Gastrocnemius medialis (tissue), 4 donors: Measurements from ENCODE around the gene AMBRA1. TPM values are rescaled to one million over a fixed set of nuclear protein-coding genes. Genes with fewer than 3 reads are reported as not detected.

Source experiments
- ATAC-seq, 2 donors: fragments of 150-250 bp; one replicate each; pipeline ENCODE4 v1.9.1; 2016
- DNase-seq, 2 donors: peaks; one replicate each; pipeline ENCODE4 v3.0.0-alpha.2; 2019
- H3K27ac ChIP-seq, 4 donors: fragments of 200-600 bp; sonication (generic); 1 replicate in 1 of 4; 2 replicates in 3 of 4; pipeline ENCODE4 v1.5.1; 2016 to 2018; ENCODE audit warnings: mild to moderate bottlenecking in 2 of 4, moderate library complexity in 1 of 4
- H3K27me3 ChIP-seq, 3 donors: fragments of 200-600 bp; sonication (generic) in 2 of 3; 1 replicate in 1 of 3; 2 replicates in 2 of 3; pipeline versions ENCODE4 v1.5.1 to v1.6.0; 2016 to 2019; ENCODE audit warnings: mild to moderate bottlenecking in 1 of 3, moderate library complexity in 1 of 3
- H3K36me3 ChIP-seq, 2 donors: fragments of 200-600 bp; sonication (generic) in 1 of 2; one replicate each; pipeline ENCODE4 v1.5.1; 2017 to 2018
- H3K4me1 ChIP-seq, 2 donors: fragments of 200-600 bp; sonication (generic) in 1 of 2; one replicate each; pipeline ENCODE4 v1.5.1; 2016 to 2017; ENCODE audit warnings: mild to moderate bottlenecking in 2 of 2
- H3K4me3 ChIP-seq, 4 donors: fragments of 200-600 bp; sonication (generic) in 3 of 4; 1 replicate in 1 of 4; 2 replicates in 3 of 4; pipeline ENCODE4 v1.5.1; 2016 to 2019; ENCODE audit warnings: mild to moderate bottlenecking in 2 of 4
- H3K9me3 ChIP-seq, 3 donors: fragments of 200-600 bp; sonication (generic) in 2 of 3; 1 replicate in 1 of 3; 2 replicates in 2 of 3; pipeline ENCODE4 v1.5.1; 2016 to 2019
- POLR2A ChIP-seq, 2 donors: fragments of 450-650 bp; IDR thresholded peaks; one replicate each; pipeline ENCODE4 v1.6.1; 2017; ENCODE audit warnings: antibody characterized with exemption in 2 of 2, mild to moderate bottlenecking in 2 of 2, moderate library complexity in 2 of 2
- in situ Hi-C, 4 donors: fragments of 200-750 bp; cut with MboI; loops; one replicate each; pipeline versions ENCODE4 v1.15.0 to v1.8.0; 2017; ENCODE audit warnings: low sequenced_read_pairs in 4 of 4
- intact Hi-C: fragments of 100-400 bp; cut with DNase I; formaldehyde crosslinking; loops from one replicate; pipeline ENCODE4 v1.15.1; 2023; ENCODE audit warnings: low total_unique reads
- total RNA-seq, 4 donors: library from RNA; depleted of rRNA; stranded (reverse); fragments of >200 nt; gene quantifications; one replicate each; pipeline versions ENCODE4 v1.1.0 to v1.2.3, GENCODE V29; 2016
- TF ChIP-seq, protein P1 (sequence below), 5 experiments: fragments of 450-650 bp in 3 of 5; fragments of 200-600 bp in 2 of 5; sonication (generic) in 2 of 5; IDR thresholded peaks in 4 of 5; conservative IDR thresholded peaks in 1 of 5; 1 replicate in 4 of 5; 2 replicates in 1 of 5; pipeline ENCODE4 v1.5.1; 2016 to 2019; ENCODE audit warnings: antibody characterized with exemption in 5 of 5, mild to moderate bottlenecking in 3 of 5, moderate library complexity in 3 of 5

The AMBRA1 gene
- total RNA-seq, 4 donors from 2014 or later, result 17.3 to 24.3 (median 20.7) TPM

GRCh38 chr11:46429717-46430116 lies 164.1 kb downstream of the AMBRA1 start:
- DNase-seq, result no peak
- no peak for ATAC-seq
- in situ Hi-C loops, result no loop called here

GRCh38 chr11:46427364-46427763 lies 166.5 kb downstream of the AMBRA1 start:
- ATAC-seq (no peak), DNase-seq (no peak)
- no peaks in the 10 kb centered on the region for H3K9me3 ChIP-seq
- H3K36me3 ChIP-seq, result peaks cover 0 to 4% of the 10 kb centered on the region in 2 donors
- in situ Hi-C loops (no loop called here), intact Hi-C loops (no loop called here)
- TF ChIP-seq, protein P1, sequence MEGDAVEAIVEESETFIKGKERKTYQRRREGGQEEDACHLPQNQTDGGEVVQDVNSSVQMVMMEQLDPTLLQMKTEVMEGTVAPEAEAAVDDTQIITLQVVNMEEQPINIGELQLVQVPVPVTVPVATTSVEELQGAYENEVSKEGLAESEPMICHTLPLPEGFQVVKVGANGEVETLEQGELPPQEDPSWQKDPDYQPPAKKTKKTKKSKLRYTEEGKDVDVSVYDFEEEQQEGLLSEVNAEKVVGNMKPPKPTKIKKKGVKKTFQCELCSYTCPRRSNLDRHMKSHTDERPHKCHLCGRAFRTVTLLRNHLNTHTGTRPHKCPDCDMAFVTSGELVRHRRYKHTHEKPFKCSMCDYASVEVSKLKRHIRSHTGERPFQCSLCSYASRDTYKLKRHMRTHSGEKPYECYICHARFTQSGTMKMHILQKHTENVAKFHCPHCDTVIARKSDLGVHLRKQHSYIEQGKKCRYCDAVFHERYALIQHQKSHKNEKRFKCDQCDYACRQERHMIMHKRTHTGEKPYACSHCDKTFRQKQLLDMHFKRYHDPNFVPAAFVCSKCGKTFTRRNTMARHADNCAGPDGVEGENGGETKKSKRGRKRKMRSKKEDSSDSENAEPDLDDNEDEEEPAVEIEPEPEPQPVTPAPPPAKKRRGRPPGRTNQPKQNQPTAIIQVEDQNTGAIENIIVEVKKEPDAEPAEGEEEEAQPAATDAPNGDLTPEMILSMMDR (IDR thresholded peaks at IDR 0.05 in 4 of 5, conservative IDR thresholded peaks at IDR 0.05 in 1 of 5), result no peak
- TF ChIP-seq POLR2A (IDR thresholded peaks at IDR 0.05), result no peak
- no peaks in the 10 kb centered on the region for H3K27me3 ChIP-seq
- H3K4me1 ChIP-seq, result no peaks in the 10 kb centered on the region
- no peak overlapping the region for H3K4me3 ChIP-seq
- H3K27ac ChIP-seq, result no peak overlapping the region

More at GRCh38 chr11:46429717-46430116, 164.1 kb downstream of the AMBRA1 start:
- H3K4me1 ChIP-seq, result no peaks in the 10 kb centered on the region
- TF ChIP-seq, protein P1 (IDR thresholded peaks at IDR 0.05 in 4 of 5, conservative IDR thresholded peaks at IDR 0.05 in 1 of 5), result no peak
- no peak overlapping the region for H3K4me3 ChIP-seq
- intact Hi-C loops, result no loop called here
- H3K9me3 ChIP-seq, result no peaks in the 10 kb centered on the region
- no peaks in the 10 kb centered on the region for H3K27me3 ChIP-seq
- peaks cover 0 to 22% of the 10 kb centered on the region in 2 donors for H3K36me3 ChIP-seq
- H3K27ac ChIP-seq, result no peak overlapping the region

DNA sequence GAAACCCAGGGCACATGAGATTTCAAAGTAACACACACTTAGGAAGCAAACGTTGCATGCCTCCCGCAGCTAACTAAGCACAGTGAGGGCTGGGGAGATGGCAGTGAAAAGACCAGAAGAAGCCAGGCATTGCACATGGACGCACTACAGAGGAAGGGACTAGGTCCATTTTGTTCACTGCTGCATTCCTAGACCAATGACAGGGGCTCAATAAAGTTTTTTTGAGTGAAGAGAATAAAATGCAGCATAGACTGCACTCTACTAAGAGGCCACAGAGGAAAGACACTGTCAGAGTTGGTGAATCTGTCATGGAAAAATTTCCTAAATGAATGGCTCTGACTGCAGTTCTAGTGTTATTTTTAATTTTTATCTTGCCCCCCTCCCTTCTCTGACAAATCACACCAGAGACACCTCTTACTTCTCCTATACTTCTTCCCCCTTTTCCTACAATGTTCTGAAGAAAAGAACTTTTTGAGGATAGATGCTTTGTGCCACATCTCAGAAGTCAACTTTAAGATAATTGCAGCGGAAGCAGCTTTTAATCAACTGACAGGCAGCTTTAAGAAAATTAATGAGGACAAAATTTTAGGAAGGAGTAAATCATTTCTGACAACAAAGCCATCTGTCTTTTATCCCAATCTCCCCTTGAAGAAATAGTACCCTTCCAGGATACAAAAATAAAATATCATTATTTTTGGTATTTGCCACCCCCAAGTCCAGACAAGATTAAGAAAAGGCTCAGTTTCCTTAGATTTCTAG lies 167.4 kb downstream of the AMBRA1 start:
- no peaks in the 10 kb centered on the region for H3K27me3 ChIP-seq
- H3K4me3 ChIP-seq, result no peak overlapping the region
- ATAC-seq (no peak), DNase-seq (no peak)
- no peaks in the 10 kb centered on the region for H3K9me3 ChIP-seq
- intact Hi-C loops (no loop called here), in situ Hi-C loops (no loop called here)
- TF ChIP-seq POLR2A (IDR thresholded peaks at IDR 0.05), result no peak
- TF ChIP-seq, protein P1 (IDR thresholded peaks at IDR 0.05 in 4 of 5, conservative IDR thresholded peaks at IDR 0.05 in 1 of 5), result no peak
- peaks cover 0 to 10% of the 10 kb centered on the region in 2 donors for H3K36me3 ChIP-seq
- no peak overlapping the region for H3K27ac ChIP-seq
- no peaks in the 10 kb centered on the region for H3K4me1 ChIP-seq

- in situ Hi-C loops, result loop anchor here in 1 of 4 donors (25.0 kb wide), 1 partner anchor 115 kb away; no protein-coding TSS in a partner anchor
- DNase-seq (no peak), ATAC-seq (no peak)
- Histone ChIP-seq H3K36me3 (peaks cover 0 to 10% of the 10 kb centered on the region in 2 donors), H3K4me1 (no peaks in the 10 kb centered on the region), H3K27ac (no peak overlapping the region), H3K9me3 (no peaks in the 10 kb centered on the region), H3K27me3 (no peaks in the 10 kb centered on the region), H3K4me3 (no peak overlapping the region)
- TF ChIP-seq, protein P1 (IDR thresholded peaks at IDR 0.05 in 4 of 5, conservative IDR thresholded peaks at IDR 0.05 in 1 of 5), result no peak
- TF ChIP-seq POLR2A (IDR thresholded peaks at IDR 0.05), result no peak
- intact Hi-C loops, result no loop called here
Measured at GRCh38 chr11:46422588-46422987, 171.2 kb downstream of the AMBRA1 start.
